Spleen (tissue), 7 donors: ENCODE results near the gene AQP1.

Experiments
- CTCF ChIP-seq, 11 experiments: fragments of 200-600 bp in 7 of 11; fragments of 450-650 bp in 4 of 11; sonication (generic) in 4 of 11; IDR thresholded peaks in 8 of 11; conservative IDR thresholded peaks in 3 of 11; 1 replicate in 7 of 11; 2 replicates in 4 of 11; pipeline versions ENCODE4 v1.4.0 to v1.8.0; 2016 to 2021; ENCODE audit warnings: antibody characterized with exemption in 11 of 11, inconsistent platforms in 4 of 11, mild to moderate bottlenecking in 1 of 11
- POLR2A ChIP-seq, 3 donors: fragments of 450-650 bp; IDR thresholded peaks; one replicate each; pipeline ENCODE4 v1.5.1; 2017; ENCODE audit warnings: antibody characterized with exemption in 3 of 3, mild to moderate bottlenecking in 1 of 3
- donor health status: DM: no; HTN: no; CAD: no; lungs with moderate emphysema.
- donor health status: DM: no; HTN: no; CAD: no.
- donor health status: DM: no; HTN: no; CAD: no.

DNA sequence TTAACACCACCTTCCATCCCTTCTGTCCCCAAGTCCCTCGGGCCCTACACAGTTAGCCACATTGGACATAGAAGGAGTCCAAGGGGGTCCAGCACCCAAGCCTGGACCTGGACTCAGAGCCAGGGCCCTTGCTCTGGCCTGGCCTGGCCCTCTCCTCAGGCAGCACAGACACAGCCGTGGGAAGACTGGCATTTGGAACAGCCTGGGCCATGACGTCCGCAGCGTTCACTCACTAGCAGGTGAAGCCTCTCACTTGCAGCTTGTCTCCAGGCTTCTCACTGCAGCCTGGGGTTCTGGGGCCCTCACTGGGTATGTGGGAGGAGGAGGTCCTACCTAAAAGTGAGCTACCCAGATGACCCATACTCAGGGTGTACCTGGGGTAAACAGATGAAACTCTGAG, 33.7 kb upstream of the AQP1 start:
- TF ChIP-seq CTCF (IDR thresholded peaks at IDR 0.05 in 8 of 11, conservative IDR thresholded peaks at IDR 0.05 in 3 of 11): no peak
- no peak for TF ChIP-seq POLR2A (IDR thresholded peaks at IDR 0.05)
